Mucosa of descending colon (tissue), 3 donors: ENCODE measurements around the gene VAV3. TPM values are rescaled to one million over a fixed set of nuclear protein-coding genes. Genes with fewer than 3 reads are reported as not detected.
A peak's percentile ranks its signal among the peaks of the same experiment; 100 is the strongest.

ENCODE experiments used
- ATAC-seq: fragments of 200-7000 bp; cut with Tn5 transposase; one replicate; pipeline ENCODE4 v1.9.1; 2020; ENCODE audit warnings: mild to moderate bottlenecking, moderate library complexity
- DNase-seq, 3 donors: peaks; one replicate each; pipeline ENCODE4 v3.0.0-alpha.2; 2020
- H3K36me3 ChIP-seq: fragments of 200-600 bp; one replicate; pipeline ENCODE4 v1.8.0; 2021; ENCODE audit warnings: low read depth, mild to moderate bottlenecking
- H3K4me1 ChIP-seq: fragments of 200-600 bp; one replicate; pipeline ENCODE4 v1.8.0; 2021; ENCODE audit warnings: low read depth, mild to moderate bottlenecking
- H3K4me3 ChIP-seq: fragments of 200-600 bp; one replicate; pipeline ENCODE4 v1.8.0; 2021; ENCODE audit warnings: mild to moderate bottlenecking
- H3K9me3 ChIP-seq: fragments of 200-600 bp; one replicate; pipeline ENCODE4 v1.8.0; 2021; ENCODE audit warnings: mild to moderate bottlenecking
- CTCF ChIP-seq: fragments of 200-600 bp; IDR thresholded peaks from one replicate; pipeline ENCODE4 v1.8.0; 2022; ENCODE audit warnings: antibody characterized with exemption, mild to moderate bottlenecking
- intact Hi-C, 2 donors: fragments of 100-400 bp; cut with DNase I in 1 of 2; cut with micrococcal nuclease in 1 of 2; formaldehyde crosslinking; loops; one replicate each; pipeline versions ENCODE4 v1.11.0 to v1.11.1; 2022; cut with DNase I, micrococcal nuclease
- total RNA-seq, 3 donors: library from RNA; stranded (reverse); fragmentation: NEBNext Ultra II Directional in 2 of 3; extraction: Animal tissue kit (Norgen Biotek cat#: 25700) in 2 of 3; gene quantifications; one replicate each; pipeline versions ENCODE4 v1.2.1 to v1.2.4, GENCODE V29; 2021 to 2023
- donor health status: DM: no; HTN: no; CAD: no; lungs with moderate emphysema.
- donor health status: DM: no; HTN: no; CAD: no.
- donor health status: DM: no; HTN: yes; CAD: no.

Gene VAV3
- total RNA-seq, 3 donors from 2014 or later: 41.3 to 142 (median 101) TPM

GRCh38 chr1:107532318-107532717 is 432.7 kb downstream of the VAV3 start:
- no peak for TF ChIP-seq CTCF
- ATAC-seq (peak; percentile 16), DNase-seq (no peak)
- peaks cover 23% of the 10 kb centered on the region for H3K4me1 ChIP-seq
- no peaks in the 10 kb centered on the region for H3K9me3 ChIP-seq
- no peaks in the 10 kb centered on the region for H3K36me3 ChIP-seq
- intact Hi-C loops: loop anchor here in 1 of 2 donors (10.0 kb wide), 2 partner anchors 62 to 212 kb away; no protein-coding TSS in a partner anchor
- H3K4me3 ChIP-seq: no peak overlapping the region

GRCh38 chr1:107531065-107531908 is 433.7 kb downstream of the VAV3 start:
- DNase-seq (no peak), ATAC-seq (no peak)
- Histone ChIP-seq H3K36me3 (no peaks in the 10 kb centered on the region), H3K4me1 (peaks cover 18% of the 10 kb centered on the region), H3K9me3 (no peaks in the 10 kb centered on the region), H3K4me3 (no peak overlapping the region)
- intact Hi-C loops: loop anchor here in 1 of 2 donors (10.0 kb wide), 2 partner anchors 64 to 214 kb away; no protein-coding TSS in a partner anchor
- TF ChIP-seq CTCF: no peak

GRCh38 chr1:107530543-107530942 is 434.4 kb downstream of the VAV3 start:
- DNase-seq (no peak), ATAC-seq (no peak)
- H3K36me3 ChIP-seq: no peaks in the 10 kb centered on the region
- intact Hi-C loops: loop anchor here in 1 of 2 donors (10.0 kb wide), 2 partner anchors 64 to 214 kb away; no protein-coding TSS in a partner anchor
- H3K9me3 ChIP-seq: no peaks in the 10 kb centered on the region
- H3K4me1 ChIP-seq: peaks cover 10% of the 10 kb centered on the region
- H3K4me3 ChIP-seq: no peak overlapping the region
- no peak for TF ChIP-seq CTCF

- ATAC-seq (peak; percentile 84), DNase-seq (peak in 1 of 3 donors; percentile 50)
- Histone ChIP-seq H3K9me3 (no peaks in the 10 kb centered on the region), H3K4me3 (no peak overlapping the region), H3K36me3 (no peaks in the 10 kb centered on the region), H3K4me1 (peaks cover 3% of the 10 kb centered on the region)
- no peak for TF ChIP-seq CTCF
- intact Hi-C loops: loop anchor here in 1 of 2 donors (10.0 kb wide), 2 partner anchors 65 to 215 kb away; no protein-coding TSS in a partner anchor
Measured at GRCh38 chr1:107529511-107530149, 435.4 kb downstream of the VAV3 start.

GRCh38 chr1:107526524-107527198 is 438.3 kb downstream of the VAV3 start:
- no peak for ATAC-seq
- intact Hi-C loops: no loop called here

More at GRCh38 chr1:107526524-107527198, 438.3 kb downstream of the VAV3 start:
- no peak for DNase-seq
- Histone ChIP-seq H3K4me3 (no peak overlapping the region), H3K9me3 (no peaks in the 10 kb centered on the region), H3K4me1 (no peaks in the 10 kb centered on the region), H3K36me3 (no peaks in the 10 kb centered on the region)
- TF ChIP-seq CTCF: no peak
